ENCODE measurements around the gene GADD45A. TPM values are rescaled to one million over a fixed set of nuclear protein-coding genes. Genes with fewer than 3 reads are reported as not detected.
A peak's percentile ranks its signal among the peaks of the same experiment; 100 is the strongest.

Gene GADD45A
- total and polyA plus RNA-seq, 9 of the 15 experiments (the other 6 are each of a cell fraction or from before 2014, with no cell fraction given), result 21.3 to 156 (median 62.1) TPM

- TF ChIP-seq E2F6 (IDR thresholded peaks at IDR 0.05; ENCODE audit: borderline replicate concordance in 1 of 2, extremely low read depth in 1 of 2, insufficient read depth in 1 of 2, insufficient read length in 1 of 2, low read depth in 1 of 2, low read length in 1 of 2, poor library complexity in 1 of 2, severe bottlenecking in 1 of 2) (peak in 1 of 2 experiments; percentile 18), UBTF (IDR thresholded peaks at IDR 0.05; ENCODE audit: borderline replicate concordance in 1 of 2, low read depth in 2 of 2, low read length in 2 of 2) (peak in 1 of 2 experiments; percentile 78; a peak in 1 of 4 replicates), BMI1 (IDR thresholded peaks at IDR 0.05; ENCODE audit: low read length) (no peak), SMARCA4 (IDR thresholded peaks at IDR 0.05) (peak; percentile 96), DPF2 (IDR thresholded peaks at IDR 0.05) (peak; percentile 98), GTF2B (IDR thresholded peaks at IDR 0.05; ENCODE audit: extremely low read depth, insufficient read length) (no peak), MAFF (IDR thresholded peaks at IDR 0.05; ENCODE audit: low read length) (peak; percentile 76; the same call in 1 of the 2 replicates), RNF219 (CRISPR knock-in tag; IDR thresholded peaks at IDR 0.05) (no peak), E2F3 (CRISPR knock-in tag; IDR thresholded peaks at IDR 0.05) (no peak), ZBTB12 (CRISPR knock-in tag; IDR thresholded peaks at IDR 0.05) (no peak), GATA2 (CRISPR knock-in tag; IDR thresholded peaks at IDR 0.05) (peak; percentile 95), TAL1 (IDR thresholded peaks at IDR 0.05) (peak; percentile 95), ZKSCAN1 (IDR thresholded peaks at IDR 0.05; ENCODE audit: low read depth, low read length) (peak; percentile 19; the same call in 1 of the 2 replicates), SMARCA5 (IDR thresholded peaks at IDR 0.05) (peak; percentile 76), GMEB1 (CRISPR knock-in tag; IDR thresholded peaks at IDR 0.05) (no peak), ZNF740 (CRISPR knock-in tag; IDR thresholded peaks at IDR 0.05) (no peak), ZNF740 (tag; IDR thresholded peaks at IDR 0.05) (no peak)
Measured at GRCh38 chr1:67733681-67734322, 48.8 kb downstream of the GADD45A start (continued).
